HEK293 (cell line): ENCODE data around the gene MBD6.

Experiments
- BCL11A ChIP-seq: fragments of 450-650 bp; formaldehyde crosslinking; IDR thresholded peaks from 2 replicates; pipeline ENCODE4 v1.5.1; 2016; ENCODE audit warnings: low read depth, missing biosample characterization, missing genetic modification characterization
- GLI2 ChIP-seq: fragments of 450-650 bp; formaldehyde crosslinking; IDR thresholded peaks from 2 replicates; pipeline ENCODE4; 2017; ENCODE audit warnings: missing biosample characterization, missing genetic modification characterization, low read depth, borderline replicate concordance
- GLI4 ChIP-seq: fragments of 450-650 bp; formaldehyde crosslinking; IDR thresholded peaks from 2 replicates; pipeline ENCODE4 v1.5.1; 2016; ENCODE audit warnings: missing biosample characterization, missing genetic modification characterization
- GLIS2 ChIP-seq: fragments of 450-650 bp; formaldehyde crosslinking; IDR thresholded peaks from 2 replicates; pipeline ENCODE4 v1.5.1; 2016; ENCODE audit warnings: missing biosample characterization, missing genetic modification characterization
- HOXC10 ChIP-seq: sonication (generic); formaldehyde crosslinking; IDR thresholded peaks from 2 replicates; pipeline ENCODE4 v1.8.1; 2023; ENCODE audit warnings: mild to moderate bottlenecking, missing genetic modification reagents
- KLF8 ChIP-seq: fragments of 450-650 bp; formaldehyde crosslinking; IDR thresholded peaks from 2 replicates; pipeline ENCODE4 v1.5.1; 2016; ENCODE audit warnings: missing biosample characterization, missing genetic modification characterization
- KLF9 ChIP-seq: fragments of 450-650 bp; formaldehyde crosslinking; IDR thresholded peaks from 2 replicates; pipeline ENCODE4 v1.5.1; 2016; ENCODE audit warnings: missing biosample characterization, missing genetic modification characterization, low read depth
- OVOL3 ChIP-seq: fragments of 450-650 bp; formaldehyde crosslinking; IDR thresholded peaks from 2 replicates; pipeline ENCODE4 v1.5.1; 2016; ENCODE audit warnings: missing biosample characterization, missing genetic modification characterization
- SETDB1 ChIP-seq: IDR thresholded peaks from one replicate; pipeline ENCODE4 v1.6.1; 2017; ENCODE audit warnings: mild to moderate bottlenecking, low read length, moderate library complexity, mixed read lengths; ENCODE audit not compliant: insufficient read length
- SP7 ChIP-seq: fragments of 450-650 bp; formaldehyde crosslinking; IDR thresholded peaks from 2 replicates; pipeline ENCODE4 v1.5.1; 2016; ENCODE audit warnings: missing biosample characterization, missing genetic modification characterization
- TSHZ1 ChIP-seq: fragments of 450-650 bp; formaldehyde crosslinking; IDR thresholded peaks from 2 replicates; pipeline ENCODE4 v1.5.1; 2016; ENCODE audit warnings: missing biosample characterization, missing genetic modification characterization, borderline replicate concordance
- ZBTB49 ChIP-seq: fragments of 450-650 bp; formaldehyde crosslinking; IDR thresholded peaks from 2 replicates; pipeline ENCODE4 v1.5.1; 2016; ENCODE audit warnings: missing biosample characterization, missing genetic modification characterization, low read depth
- ZFP41 ChIP-seq: fragments of 450-650 bp; formaldehyde crosslinking; IDR thresholded peaks from 2 replicates; pipeline ENCODE4 v1.5.1; 2016; ENCODE audit warnings: missing biosample characterization, missing genetic modification characterization, borderline replicate concordance
- ZNF140 ChIP-seq: fragments of 450-650 bp; formaldehyde crosslinking; IDR thresholded peaks from 2 replicates; pipeline ENCODE4 v1.5.1; 2016; ENCODE audit warnings: missing biosample characterization, missing genetic modification characterization
- ZNF184 ChIP-seq: fragments of 450-650 bp; IDR thresholded peaks from 2 replicates; pipeline ENCODE4 v1.5.1; 2018; ENCODE audit warnings: missing biosample characterization, mild to moderate bottlenecking, missing genetic modification characterization
- ZNF596 ChIP-seq: fragments of 450-650 bp; IDR thresholded peaks from 2 replicates; pipeline ENCODE4 v1.5.0; 2018; ENCODE audit warnings: missing biosample characterization, mild to moderate bottlenecking, missing genetic modification characterization, moderate library complexity
- ZNF621 ChIP-seq: fragments of 450-650 bp; formaldehyde crosslinking; IDR thresholded peaks from 2 replicates; pipeline ENCODE4 v1.5.1; 2017; ENCODE audit warnings: missing biosample characterization, missing genetic modification characterization
- ZNF626 ChIP-seq: fragments of 450-650 bp; sonication (Bioruptor Pico); formaldehyde crosslinking; IDR thresholded peaks from 2 replicates; pipeline ENCODE4 v1.5.1; 2018; ENCODE audit warnings: missing biosample characterization, missing genetic modification characterization, inconsistent platforms
- ZNF629 ChIP-seq: fragments of 450-650 bp; formaldehyde crosslinking; IDR thresholded peaks from 2 replicates; pipeline ENCODE4 v1.5.1; 2017; ENCODE audit warnings: missing biosample characterization, missing genetic modification characterization
- ZNF645 ChIP-seq: fragments of 450-650 bp; formaldehyde crosslinking; IDR thresholded peaks from 2 replicates; pipeline ENCODE4; 2016; ENCODE audit warnings: missing biosample characterization, missing genetic modification characterization
- ZNF664 ChIP-seq: fragments of 450-650 bp; formaldehyde crosslinking; IDR thresholded peaks from 2 replicates; pipeline ENCODE4 v1.5.1; 2016; ENCODE audit warnings: missing biosample characterization, missing genetic modification characterization
- ZNF830 ChIP-seq: fragments of 450-650 bp; IDR thresholded peaks from 2 replicates; pipeline ENCODE4 v1.5.0; 2018; ENCODE audit warnings: missing biosample characterization, missing genetic modification characterization, low read depth, mild to moderate bottlenecking, moderate library complexity
- ZSCAN30 ChIP-seq: fragments of 450-650 bp; IDR thresholded peaks from 2 replicates; pipeline ENCODE4 v1.5.1; 2018; ENCODE audit warnings: missing biosample characterization, mild to moderate bottlenecking, missing genetic modification characterization, moderate library complexity
- TF ChIP-seq, protein P1 (sequence below): fragments of 450-650 bp; formaldehyde crosslinking; IDR thresholded peaks from 2 replicates; pipeline ENCODE4 v1.5.1; 2016; ENCODE audit warnings: missing biosample characterization, missing genetic modification characterization, low read depth
- TF ChIP-seq, protein P2 (sequence below): fragments of 450-650 bp; formaldehyde crosslinking; conservative IDR thresholded peaks from 2 replicates; pipeline ENCODE4 v1.5.1; 2016; ENCODE audit warnings: low read depth, missing biosample characterization, missing genetic modification characterization

MBD6 gene

DNA sequence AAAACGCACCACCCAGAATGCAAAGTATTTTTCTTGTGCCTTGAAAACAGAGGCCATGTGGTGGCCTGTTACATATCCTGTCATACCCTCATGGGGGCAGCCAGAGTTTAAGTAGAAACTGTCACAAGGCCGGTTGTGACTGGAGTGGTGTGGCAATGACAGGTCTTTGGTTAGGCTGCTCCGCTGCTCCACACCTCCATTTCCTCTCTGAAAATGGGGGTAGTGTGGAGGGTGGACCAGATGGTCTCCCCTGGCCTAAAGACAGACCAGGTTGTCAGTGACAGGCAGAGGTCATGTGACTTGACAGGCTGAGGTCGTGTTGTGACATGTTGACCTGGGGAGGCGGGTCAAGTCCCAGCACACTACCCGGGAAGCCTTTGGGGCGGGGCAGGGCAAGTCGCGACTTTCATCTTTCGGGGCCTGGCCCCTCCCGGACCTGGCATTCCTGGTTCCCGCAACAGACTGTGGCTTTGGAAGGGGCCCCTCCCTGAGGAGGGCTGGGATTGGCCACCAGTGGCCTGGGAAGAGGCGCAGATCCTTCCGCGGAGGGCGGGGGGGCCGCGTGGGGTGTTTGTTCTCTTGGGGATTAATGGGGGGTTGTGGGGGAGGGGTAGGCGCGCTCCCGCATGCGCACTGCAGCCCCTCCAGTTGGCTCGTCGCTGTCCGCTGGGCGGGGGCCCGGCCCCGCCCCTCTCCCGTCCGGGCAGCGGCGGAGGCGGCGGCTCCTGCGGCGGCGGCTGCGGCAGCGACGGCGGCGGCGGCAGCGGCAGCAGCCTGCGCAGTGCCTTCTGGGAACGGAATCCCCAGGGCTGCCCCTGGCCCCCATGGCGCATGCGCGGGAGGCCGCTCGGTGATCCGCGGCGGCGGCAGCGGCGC is at the start of gene MBD6 (continued):
- TF ChIP-seq, protein P1, sequence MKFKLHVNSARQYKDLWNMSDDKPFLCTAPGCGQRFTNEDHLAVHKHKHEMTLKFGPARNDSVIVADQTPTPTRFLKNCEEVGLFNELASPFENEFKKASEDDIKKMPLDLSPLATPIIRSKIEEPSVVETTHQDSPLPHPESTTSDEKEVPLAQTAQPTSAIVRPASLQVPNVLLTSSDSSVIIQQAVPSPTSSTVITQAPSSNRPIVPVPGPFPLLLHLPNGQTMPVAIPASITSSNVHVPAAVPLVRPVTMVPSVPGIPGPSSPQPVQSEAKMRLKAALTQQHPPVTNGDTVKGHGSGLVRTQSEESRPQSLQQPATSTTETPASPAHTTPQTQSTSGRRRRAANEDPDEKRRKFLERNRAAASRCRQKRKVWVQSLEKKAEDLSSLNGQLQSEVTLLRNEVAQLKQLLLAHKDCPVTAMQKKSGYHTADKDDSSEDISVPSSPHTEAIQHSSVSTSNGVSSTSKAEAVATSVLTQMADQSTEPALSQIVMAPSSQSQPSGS (tag by site-specific recombination) = no peak
- TF ChIP-seq ZNF621 (no peak), ZNF629 (tag by site-specific recombination) (peak; percentile 80), ZNF184 (tag by site-specific recombination) (no peak), ZNF830 (tag by site-specific recombination) (no peak), ZSCAN30 (tag by site-specific recombination) (peak; percentile 56), ZNF140 (tag by site-specific recombination) (no peak), KLF9 (tag by site-specific recombination) (peak; percentile 74), ZNF626 (tag by site-specific recombination) (no peak), OVOL3 (no peak), ZNF645 (tag by site-specific recombination) (no peak), ZNF596 (tag by site-specific recombination) (no peak), ZFP41 (tag by site-specific recombination) (no peak), GLI4 (tag by site-specific recombination) (no peak), SP7 (tag by site-specific recombination) (peak; percentile 91), SETDB1 (no peak), ZNF664 (no peak), BCL11A (tag by site-specific recombination) (peak; percentile 97), ZBTB49 (tag by site-specific recombination) (no peak), GLIS2 (tag by site-specific recombination) (peak; percentile 99), HOXC10 (no peak), TSHZ1 (tag by site-specific recombination) (peak; percentile 65; the same call in 1 of the 2 replicates), KLF8 (tag by site-specific recombination) (peak; percentile 94), GLI2 (tag by site-specific recombination) (no peak)
- TF ChIP-seq, protein P2, sequence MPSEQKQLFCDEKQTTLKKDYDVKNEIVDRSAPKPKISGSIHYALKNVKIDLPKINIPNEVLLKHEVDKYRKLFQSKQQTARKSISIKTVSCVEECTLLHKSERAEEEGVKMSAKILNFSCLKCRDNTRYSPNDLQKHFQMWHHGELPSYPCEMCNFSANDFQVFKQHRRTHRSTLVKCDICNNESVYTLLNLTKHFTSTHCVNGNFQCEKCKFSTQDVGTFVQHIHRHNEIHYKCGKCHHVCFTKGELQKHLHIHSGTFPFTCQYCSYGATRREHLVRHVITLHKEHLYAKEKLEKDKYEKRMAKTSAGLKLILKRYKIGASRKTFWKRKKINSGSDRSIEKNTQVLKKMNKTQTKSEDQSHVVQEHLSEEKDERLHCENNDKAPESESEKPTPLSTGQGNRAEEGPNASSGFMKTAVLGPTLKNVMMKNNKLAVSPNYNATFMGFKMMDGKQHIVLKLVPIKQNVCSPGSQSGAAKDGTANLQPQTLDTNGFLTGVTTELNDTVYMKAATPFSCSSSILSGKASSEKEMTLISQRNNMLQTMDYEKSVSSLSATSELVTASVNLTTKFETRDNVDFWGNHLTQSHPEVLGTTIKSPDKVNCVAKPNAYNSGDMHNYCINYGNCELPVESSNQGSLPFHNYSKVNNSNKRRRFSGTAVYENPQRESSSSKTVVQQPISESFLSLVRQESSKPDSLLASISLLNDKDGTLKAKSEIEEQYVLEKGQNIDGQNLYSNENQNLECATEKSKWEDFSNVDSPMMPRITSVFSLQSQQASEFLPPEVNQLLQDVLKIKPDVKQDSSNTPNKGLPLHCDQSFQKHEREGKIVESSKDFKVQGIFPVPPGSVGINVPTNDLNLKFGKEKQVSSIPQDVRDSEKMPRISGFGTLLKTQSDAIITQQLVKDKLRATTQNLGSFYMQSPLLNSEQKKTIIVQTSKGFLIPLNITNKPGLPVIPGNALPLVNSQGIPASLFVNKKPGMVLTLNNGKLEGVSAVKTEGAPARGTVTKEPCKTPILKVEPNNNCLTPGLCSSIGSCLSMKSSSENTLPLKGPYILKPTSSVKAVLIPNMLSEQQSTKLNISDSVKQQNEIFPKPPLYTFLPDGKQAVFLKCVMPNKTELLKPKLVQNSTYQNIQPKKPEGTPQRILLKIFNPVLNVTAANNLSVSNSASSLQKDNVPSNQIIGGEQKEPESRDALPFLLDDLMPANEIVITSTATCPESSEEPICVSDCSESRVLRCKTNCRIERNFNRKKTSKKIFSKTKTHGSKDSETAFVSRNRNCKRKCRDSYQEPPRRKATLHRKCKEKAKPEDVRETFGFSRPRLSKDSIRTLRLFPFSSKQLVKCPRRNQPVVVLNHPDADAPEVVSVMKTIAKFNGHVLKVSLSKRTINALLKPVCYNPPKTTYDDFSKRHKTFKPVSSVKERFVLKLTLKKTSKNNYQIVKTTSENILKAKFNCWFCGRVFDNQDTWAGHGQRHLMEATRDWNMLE = no peak
